SK-N-SH treated with all-trans-retinoic acid at 6 μM for 48 hours (cell line): ENCODE results near the gene PAK4.
"Not testable (repeated sequence)": the region's sequence is repeated elsewhere in the genome, so short reads cannot be mapped to it uniquely, and the experiment has no call there.

Experiments used
- ATAC-seq: fragments of 200-7000 bp; cut with Tn5 transposase; 3 replicates; pipeline ENCODE4 v1.9.1; 2020; ENCODE audit warnings: mild to moderate bottlenecking, moderate library complexity
- ARNTL ChIP-seq: fragments of 450-650 bp; formaldehyde crosslinking; IDR thresholded peaks from 2 replicates; pipeline ENCODE4 v1.5.0; 2020; ENCODE audit warnings: low read depth, mild to moderate bottlenecking, moderate library complexity, borderline replicate concordance
- BACH2 ChIP-seq: fragments of 250-450 bp; sonication (Bioruptor Pico); IDR thresholded peaks from 2 replicates; pipeline ENCODE4 v1.9.0; 2021; ENCODE audit warnings: mild to moderate bottlenecking, borderline replicate concordance
- CREB5 ChIP-seq: fragments of 250-450 bp; sonication (Bioruptor Pico); IDR thresholded peaks from 2 replicates; pipeline ENCODE4 v1.5.1; 2020; ENCODE audit warnings: low read depth, mild to moderate bottlenecking, moderate library complexity
- CSRNP3 ChIP-seq: fragments of 250-450 bp; sonication (Bioruptor Pico); IDR thresholded peaks from 2 replicates; pipeline ENCODE4 v1.5.1; 2021; ENCODE audit warnings: mild to moderate bottlenecking, moderate library complexity
- ESRRG ChIP-seq: fragments of 250-450 bp; sonication (Bioruptor Pico); IDR thresholded peaks from 2 replicates; pipeline ENCODE4 v1.6.1; 2021; ENCODE audit warnings: mild to moderate bottlenecking
- OSR1 ChIP-seq: fragments of 250-450 bp; sonication (Bioruptor Pico); IDR thresholded peaks from 2 replicates; pipeline ENCODE4 v1.8.0; 2022; ENCODE audit warnings: moderate library complexity, mild to moderate bottlenecking, inconsistent platforms
- PPARA ChIP-seq: fragments of 250-450 bp; sonication (Bioruptor Pico); IDR thresholded peaks from 2 replicates; pipeline ENCODE4 v1.5.0; 2020; ENCODE audit warnings: mild to moderate bottlenecking, borderline replicate concordance
- SNAI2 ChIP-seq: fragments of 250-450 bp; sonication (Bioruptor Pico); IDR thresholded peaks from 2 replicates; pipeline ENCODE4 v1.5.0; 2020; ENCODE audit warnings: mild to moderate bottlenecking, moderate library complexity
- TCF4 ChIP-seq: fragments of 250-450 bp; sonication (Bioruptor Pico); IDR thresholded peaks from 2 replicates; pipeline ENCODE4 v1.8.0; 2021; ENCODE audit warnings: mild to moderate bottlenecking, moderate library complexity, borderline replicate concordance
- TOX ChIP-seq: fragments of 250-450 bp; sonication (Bioruptor Pico); IDR thresholded peaks from 2 replicates; pipeline ENCODE4 v1.8.0; 2021; ENCODE audit warnings: mild to moderate bottlenecking, moderate library complexity, borderline replicate concordance
- TSHZ2 ChIP-seq: fragments of 250-450 bp; sonication (Bioruptor Pico); IDR thresholded peaks from 2 replicates; pipeline ENCODE4 v1.5.0; 2020; ENCODE audit warnings: mild to moderate bottlenecking, moderate library complexity
- ZFP30 ChIP-seq: fragments of 450-650 bp; formaldehyde crosslinking; IDR thresholded peaks from 2 replicates; pipeline ENCODE4 v1.5.0; 2022; ENCODE audit warnings: mild to moderate bottlenecking, moderate library complexity
- ZNF565 ChIP-seq: fragments of 450-650 bp; formaldehyde crosslinking; conservative IDR thresholded peaks from 2 replicates; pipeline ENCODE4 v1.5.0; 2020; ENCODE audit warnings: low read depth, mild to moderate bottlenecking, moderate library complexity
- ZNF70 ChIP-seq: fragments of 450-650 bp; formaldehyde crosslinking; IDR thresholded peaks from 2 replicates; pipeline ENCODE4 v1.5.0; 2020; ENCODE audit warnings: mild to moderate bottlenecking, moderate library complexity
- ZNF8 ChIP-seq: fragments of 450-650 bp; formaldehyde crosslinking; IDR thresholded peaks from 2 replicates; pipeline ENCODE4 v1.5.0; 2020; ENCODE audit warnings: mild to moderate bottlenecking, moderate library complexity
- TF ChIP-seq, protein P1 (sequence below): fragments of 250-450 bp; sonication (Bioruptor Pico); IDR thresholded peaks from 2 replicates; pipeline ENCODE4 v1.8.0; 2021; ENCODE audit warnings: low read depth, mild to moderate bottlenecking, moderate library complexity, borderline replicate concordance

Gene PAK4

DNA sequence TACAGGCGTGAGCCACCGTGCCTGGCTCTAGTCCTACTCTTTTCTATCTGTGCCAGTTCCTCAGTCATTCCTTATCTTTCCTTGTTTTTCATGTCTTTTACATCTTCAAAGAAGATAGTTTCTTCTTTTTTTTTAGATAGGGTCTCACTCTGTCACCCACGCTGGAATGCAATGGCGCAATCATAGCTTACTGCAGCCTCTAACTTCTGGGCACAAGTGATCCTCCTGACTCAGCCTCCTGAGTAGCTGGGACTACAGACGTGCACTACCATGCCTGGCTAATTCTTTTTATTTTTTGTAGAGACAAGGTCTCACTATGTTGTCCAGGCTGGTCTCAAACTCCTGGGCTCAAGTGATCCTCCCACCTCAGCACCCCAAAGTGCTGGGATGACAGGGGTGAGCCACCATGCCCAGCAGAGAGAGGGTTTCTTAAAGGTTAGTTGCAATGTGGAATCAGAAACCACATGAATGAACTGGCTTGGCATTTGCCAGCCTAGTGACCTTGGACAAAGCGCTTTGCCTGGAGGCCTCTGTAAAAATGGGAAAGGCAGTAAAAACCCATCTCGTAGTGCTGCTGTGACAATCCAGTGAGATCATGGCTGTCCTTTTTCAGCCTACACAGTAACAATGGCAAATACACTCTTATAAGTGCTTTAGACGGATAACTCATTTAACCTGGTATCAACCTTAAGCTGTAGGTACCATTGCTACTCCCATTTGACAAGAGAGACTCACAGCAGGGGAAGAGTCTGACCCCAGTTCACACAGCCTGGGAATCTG is 37.5 kb upstream of the PAK4 start (continued):
- TF ChIP-seq, protein P1, sequence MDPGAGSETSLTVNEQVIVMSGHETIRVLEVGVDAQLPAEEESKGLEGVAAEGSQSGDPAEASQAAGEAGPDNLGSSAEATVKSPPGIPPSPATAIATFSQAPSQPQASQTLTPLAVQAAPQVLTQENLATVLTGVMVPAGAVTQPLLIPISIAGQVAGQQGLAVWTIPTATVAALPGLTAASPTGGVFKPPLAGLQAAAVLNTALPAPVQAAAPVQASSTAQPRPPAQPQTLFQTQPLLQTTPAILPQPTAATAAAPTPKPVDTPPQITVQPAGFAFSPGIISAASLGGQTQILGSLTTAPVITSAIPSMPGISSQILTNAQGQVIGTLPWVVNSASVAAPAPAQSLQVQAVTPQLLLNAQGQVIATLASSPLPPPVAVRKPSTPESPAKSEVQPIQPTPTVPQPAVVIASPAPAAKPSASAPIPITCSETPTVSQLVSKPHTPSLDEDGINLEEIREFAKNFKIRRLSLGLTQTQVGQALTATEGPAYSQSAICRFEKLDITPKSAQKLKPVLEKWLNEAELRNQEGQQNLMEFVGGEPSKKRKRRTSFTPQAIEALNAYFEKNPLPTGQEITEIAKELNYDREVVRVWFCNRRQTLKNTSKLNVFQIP (CRISPR knock-in tag) = no peak
- TF ChIP-seq ZNF8 (CRISPR knock-in tag) = no peak
- no peak for TF ChIP-seq TOX (CRISPR knock-in tag)
- no peak for TF ChIP-seq ZFP30 (CRISPR knock-in tag)
- TF ChIP-seq, all 23 proteins: peak for 0

DNA sequence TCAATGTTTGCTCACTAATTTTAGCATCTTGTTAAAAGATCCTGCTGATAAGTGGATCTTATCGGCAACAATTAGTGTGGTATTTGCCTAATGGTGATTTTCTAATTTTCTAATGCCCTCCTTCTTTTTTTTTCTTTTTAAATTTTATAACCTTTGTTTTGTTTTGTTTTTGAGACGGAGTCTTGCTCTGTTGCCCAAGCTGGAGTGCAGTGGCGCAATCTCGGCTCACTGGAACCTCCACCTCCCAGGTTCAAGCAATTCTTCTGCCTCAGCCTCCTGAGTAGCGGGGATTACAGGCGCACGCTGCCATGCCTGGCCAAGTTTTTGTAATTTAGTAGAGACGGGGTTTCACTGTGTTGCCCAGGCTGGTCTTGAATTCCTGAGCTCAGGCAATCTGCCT is 35.6 kb upstream of the PAK4 start:
- not testable (repeated sequence) for ATAC-seq

DNA sequence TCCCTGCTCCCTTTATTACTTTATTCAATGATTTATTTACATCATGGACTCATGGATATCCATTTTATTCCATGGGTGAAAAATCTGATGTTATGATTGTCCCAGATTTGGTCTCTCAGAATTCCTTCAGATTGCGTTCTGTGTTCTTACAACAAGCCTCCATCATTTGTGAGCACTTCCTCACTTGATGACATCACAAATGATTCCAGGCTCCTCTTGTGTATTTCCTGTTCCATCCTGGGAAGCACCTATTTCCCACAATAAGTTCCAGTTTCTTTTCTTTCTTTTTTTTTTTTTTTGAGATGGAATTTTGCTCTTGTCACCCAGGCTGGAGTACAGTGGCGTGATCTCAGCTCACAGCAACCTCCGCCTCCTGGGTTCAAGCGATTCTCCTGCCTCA is 34.7 kb upstream of the PAK4 start:
- TF ChIP-seq ESRRG = no peak
- TF ChIP-seq, protein P1 (CRISPR knock-in tag) = no peak
- TF ChIP-seq ZNF8 (CRISPR knock-in tag) = no peak
- TF ChIP-seq TCF4 (CRISPR knock-in tag) = no peak
- TF ChIP-seq SNAI2 = no peak
- TF ChIP-seq CSRNP3 (CRISPR knock-in tag) = no peak
- no peak for TF ChIP-seq BACH2 (CRISPR knock-in tag)
- no peak for TF ChIP-seq ZFP30 (CRISPR knock-in tag)
- TF ChIP-seq ZNF565 = no peak
- TF ChIP-seq ARNTL = no peak
- no peak for TF ChIP-seq PPARA (CRISPR knock-in tag)
- TF ChIP-seq TSHZ2 (CRISPR knock-in tag) = no peak
- TF ChIP-seq OSR1 (CRISPR knock-in tag) = no peak
- no peak for TF ChIP-seq ZNF70 (CRISPR knock-in tag)
- no peak for TF ChIP-seq CREB5

DNA sequence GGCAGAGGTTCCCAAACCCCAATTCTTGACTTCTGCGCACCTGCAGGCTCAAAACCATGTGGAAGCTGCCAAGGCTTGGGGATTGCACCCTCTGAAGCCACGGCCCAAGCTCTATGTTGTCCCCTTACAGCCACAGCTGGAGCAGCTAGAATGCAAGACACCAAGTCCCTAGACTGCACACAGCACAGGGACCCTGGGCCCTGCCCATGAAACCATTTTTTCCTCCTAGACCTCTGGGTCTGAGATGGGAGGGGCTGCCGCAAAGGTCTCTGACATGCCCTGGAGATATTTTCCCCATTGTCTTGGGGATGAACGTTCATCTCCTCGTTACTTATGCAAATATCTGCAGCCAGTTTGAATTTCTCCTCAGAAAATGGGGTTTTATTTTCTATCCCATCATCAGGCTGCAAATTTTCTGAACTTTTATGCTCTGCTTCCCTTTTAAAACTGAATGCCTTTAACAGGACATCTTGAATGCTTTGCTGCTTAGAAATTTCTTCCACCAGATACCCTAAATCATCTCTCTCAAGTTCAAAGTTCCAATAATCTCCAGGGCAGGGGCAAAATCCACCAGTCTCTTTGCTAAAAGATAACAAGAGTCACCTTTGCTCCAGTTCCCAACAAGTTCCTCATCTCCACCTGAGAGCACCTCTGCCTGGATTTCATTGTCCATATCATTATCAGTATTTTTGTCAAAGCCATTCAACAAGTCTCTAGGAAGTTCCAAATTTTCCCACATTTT is 29.6 kb upstream of the PAK4 start:
- not testable (repeated sequence) for ATAC-seq

More for the DNA sequence above, 34.7 kb upstream of the PAK4 start:
- no peak for ATAC-seq
